Fibroblast of skin of abdomen (primary cell): ENCODE measurements around the gene TBXAS1.
A peak's percentile ranks its signal among the peaks of the same experiment; 100 is the strongest.

ENCODE experiments used
- DNase-seq: peaks from one replicate; pipeline ENCODE4 v3.0.0-alpha.2; 2013

The TBXAS1 gene

GRCh38 chr7:140053812-140054539 lies 224.9 kb downstream of the TBXAS1 start:
- no peak for DNase-seq

- no peak for DNase-seq
Observed at GRCh38 chr7:140054751-140055150, 225.7 kb downstream of the TBXAS1 start.

GRCh38 chr7:140055833-140056232 lies 226.8 kb downstream of the TBXAS1 start:
- DNase-seq = no peak

- no peak for DNase-seq
Observed at GRCh38 chr7:140056431-140057142, 227.5 kb downstream of the TBXAS1 start.

GRCh38 chr7:140057143-140057535 lies 228.1 kb downstream of the TBXAS1 start:
- no peak for DNase-seq

GRCh38 chr7:140058517-140058916 lies 229.5 kb downstream of the TBXAS1 start:
- DNase-seq = no peak

GRCh38 chr7:140059273-140060242 lies 230.5 kb downstream of the TBXAS1 start:
- peak; percentile 85 for DNase-seq

- DNase-seq = no peak
Observed at GRCh38 chr7:140060243-140060630, 231.2 kb downstream of the TBXAS1 start.

- DNase-seq = no peak
Observed at GRCh38 chr7:140060788-140061606, 231.9 kb downstream of the TBXAS1 start.

GRCh38 chr7:140061607-140061930 lies 232.5 kb downstream of the TBXAS1 start:
- DNase-seq = no peak

GRCh38 chr7:140062118-140062527 lies 233.1 kb downstream of the TBXAS1 start:
- DNase-seq = no peak

- DNase-seq = peak; percentile 81
Observed at GRCh38 chr7:140062528-140063299, 233.7 kb downstream of the TBXAS1 start, which contains the start of gene PARP12. TSS of gene PARP12 (minus strand) at chr7:140062951. CDS start at chr7:140062847, 104 bp downstream.

- no peak for DNase-seq
Observed at GRCh38 chr7:140067052-140067451, 238.0 kb downstream of the TBXAS1 start.

- DNase-seq = no peak
Observed at GRCh38 chr7:140068033-140068432, 239.0 kb downstream of the TBXAS1 start.

GRCh38 chr7:140069298-140069949 lies 240.4 kb downstream of the TBXAS1 start:
- DNase-seq = no peak
